ENCODE results near the gene NAALADL1.

NAALADL1 gene

DNA sequence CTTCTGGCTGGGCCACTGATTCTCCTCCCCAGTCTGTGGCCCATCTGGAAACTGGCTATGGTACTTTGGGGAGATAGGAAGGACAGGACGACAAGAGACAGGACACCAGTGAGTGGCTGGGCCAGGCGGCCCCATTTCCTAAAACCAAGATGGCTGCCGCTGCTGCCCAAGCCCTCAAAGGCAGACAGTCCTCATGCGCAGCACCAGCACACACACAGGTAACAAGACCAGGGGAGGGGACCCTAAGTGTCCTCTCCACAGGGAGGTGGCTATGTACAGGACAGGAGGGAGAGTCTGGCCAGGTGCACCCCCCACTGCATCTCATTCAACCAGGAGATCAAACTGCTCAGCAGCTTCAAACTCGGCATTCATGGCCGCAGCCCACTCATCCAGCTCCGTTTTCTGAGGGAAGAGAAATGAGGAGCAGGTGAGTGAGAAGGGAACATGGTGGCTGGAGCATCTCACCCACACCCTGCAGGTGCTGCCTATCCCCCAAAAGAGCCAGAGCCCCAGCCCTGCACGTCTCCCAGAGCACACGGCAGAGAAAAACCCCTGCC is 20.5 kb upstream of the NAALADL1 start:
- DNase-seq, result no peak

DNA sequence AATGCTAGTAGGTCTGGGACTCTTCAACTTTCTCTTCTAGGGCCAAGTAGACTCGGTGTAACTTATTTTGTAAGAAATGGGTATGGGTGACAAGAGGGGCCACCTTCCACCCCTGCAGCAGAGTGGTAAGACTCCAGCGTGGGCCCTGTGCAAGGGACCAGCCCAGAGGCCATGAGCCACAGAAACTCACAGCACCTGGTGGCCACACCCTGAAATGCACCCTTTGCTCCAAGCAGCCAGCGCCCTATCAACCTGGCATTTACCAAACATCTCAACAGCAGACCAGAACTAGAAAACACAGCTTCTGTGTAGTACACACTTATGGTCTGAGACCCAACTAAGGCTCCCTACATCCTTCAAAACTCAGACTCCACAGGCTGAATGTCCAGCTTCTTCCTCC is 19.8 kb upstream of the NAALADL1 start:
- DNase-seq, result peak; percentile 77

DNA sequence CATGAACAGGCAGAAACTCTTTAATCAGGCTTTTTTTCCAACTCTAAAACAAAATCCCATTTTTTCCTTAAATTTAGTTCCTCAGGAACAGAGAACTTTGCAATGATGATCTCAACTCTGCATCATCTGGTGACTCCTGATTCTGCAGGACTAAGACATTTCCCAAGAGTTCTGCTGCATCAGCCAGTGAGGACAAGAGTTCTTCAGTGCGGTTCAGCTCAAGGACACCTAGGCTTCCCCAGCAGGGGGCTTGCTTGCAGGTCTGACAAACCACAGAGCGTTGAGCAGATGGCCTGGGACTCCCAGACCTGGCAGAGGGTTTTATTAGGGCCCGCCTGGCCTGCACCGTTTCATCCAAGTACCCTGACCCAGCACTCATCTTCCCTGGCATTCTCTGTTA is 19.1 kb upstream of the NAALADL1 start:
- DNase-seq, result no peak

DNA sequence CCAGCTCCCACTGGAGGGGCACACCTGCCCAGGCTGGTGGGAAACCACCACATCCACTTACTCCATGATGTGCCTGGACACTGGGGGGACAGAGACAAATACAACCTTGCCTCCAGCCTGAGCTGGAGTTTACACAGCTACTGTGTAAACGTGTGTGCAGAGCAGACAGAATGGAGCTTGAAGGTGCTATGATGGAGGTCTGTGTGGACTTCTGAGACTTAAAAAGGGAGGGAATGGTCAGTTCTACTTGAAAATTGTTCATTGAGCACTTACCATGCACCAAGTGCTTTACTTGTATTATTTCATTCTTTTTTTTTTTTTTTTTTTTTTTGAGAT is 14.2 kb upstream of the NAALADL1 start:
- DNase-seq, result no peak

DNA sequence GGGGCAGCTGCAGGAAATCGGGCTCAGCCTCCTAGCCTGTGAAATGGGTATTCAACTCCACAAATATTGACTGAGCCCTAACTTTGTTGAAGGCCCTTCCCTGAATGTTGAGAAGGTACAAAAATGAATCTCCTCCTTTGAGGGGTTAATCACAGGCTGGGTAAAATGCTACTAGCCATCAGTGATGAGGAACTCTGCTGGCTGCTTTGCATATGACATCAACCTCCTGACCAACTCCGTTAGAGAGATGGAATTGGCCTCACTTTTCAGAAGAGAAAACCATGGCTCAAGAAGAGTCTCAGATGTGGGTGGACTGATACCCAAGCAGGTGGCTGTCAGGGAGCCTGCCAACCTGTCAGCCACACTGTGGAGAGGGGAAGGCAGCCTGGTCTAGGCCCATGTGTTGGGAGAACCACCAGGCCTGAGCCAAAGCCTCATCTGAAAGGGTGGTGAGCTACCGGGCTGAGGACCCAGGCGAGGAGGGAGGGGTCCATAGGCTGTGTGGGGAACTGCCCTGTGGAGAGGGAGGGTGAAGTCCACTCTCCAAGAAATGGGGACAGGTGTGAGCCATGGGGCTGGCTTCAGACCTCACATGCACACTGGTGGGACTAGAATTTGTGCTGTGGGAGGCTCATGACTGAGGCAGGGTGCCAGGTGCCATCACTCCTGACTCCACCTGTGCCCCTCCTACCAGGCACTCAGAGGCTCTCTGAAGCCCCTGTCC is 13.7 kb upstream of the NAALADL1 start:
- no peak for DNase-seq

DNA sequence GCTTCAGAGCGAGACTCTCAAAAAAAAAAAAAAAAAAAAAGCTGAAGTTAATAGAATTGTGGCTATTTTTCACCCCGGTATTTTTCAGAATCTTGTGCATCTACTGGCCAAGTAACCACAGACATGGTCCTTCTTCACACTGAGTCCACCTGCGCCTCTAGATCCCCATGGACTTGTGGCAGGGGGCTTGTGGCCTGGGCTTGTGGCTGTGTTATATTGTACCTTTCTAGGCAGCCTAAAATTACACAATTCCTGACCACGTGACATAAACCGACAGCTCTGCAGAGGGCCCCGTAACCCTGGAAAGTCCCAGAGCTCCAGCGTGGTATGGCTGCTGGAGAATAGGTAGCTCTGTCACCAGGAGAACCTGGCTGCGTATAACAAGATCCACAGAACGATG is 10.9 kb upstream of the NAALADL1 start:
- DNase-seq, result no peak

DNA sequence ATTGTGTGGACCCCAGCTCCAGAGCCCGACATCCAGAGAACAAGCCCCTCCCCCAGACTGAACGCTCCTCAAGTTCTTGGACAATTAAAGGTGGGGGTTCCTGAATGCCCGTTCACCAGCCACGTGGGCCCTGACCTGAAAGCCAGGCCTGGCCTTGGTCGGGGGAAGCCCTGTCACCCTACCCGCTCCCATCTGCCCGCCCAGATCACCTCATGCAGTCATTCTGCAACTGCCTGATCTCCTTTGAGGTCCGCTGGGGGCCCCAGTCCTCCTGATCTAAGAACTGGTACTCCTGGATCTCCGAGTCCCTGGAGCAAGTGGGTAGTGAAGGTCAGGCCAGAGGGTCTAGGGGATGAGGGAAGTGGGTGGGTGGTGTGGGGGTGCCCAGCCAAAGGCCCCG is 9.1 kb upstream of the NAALADL1 start:
- no peak for DNase-seq

DNA sequence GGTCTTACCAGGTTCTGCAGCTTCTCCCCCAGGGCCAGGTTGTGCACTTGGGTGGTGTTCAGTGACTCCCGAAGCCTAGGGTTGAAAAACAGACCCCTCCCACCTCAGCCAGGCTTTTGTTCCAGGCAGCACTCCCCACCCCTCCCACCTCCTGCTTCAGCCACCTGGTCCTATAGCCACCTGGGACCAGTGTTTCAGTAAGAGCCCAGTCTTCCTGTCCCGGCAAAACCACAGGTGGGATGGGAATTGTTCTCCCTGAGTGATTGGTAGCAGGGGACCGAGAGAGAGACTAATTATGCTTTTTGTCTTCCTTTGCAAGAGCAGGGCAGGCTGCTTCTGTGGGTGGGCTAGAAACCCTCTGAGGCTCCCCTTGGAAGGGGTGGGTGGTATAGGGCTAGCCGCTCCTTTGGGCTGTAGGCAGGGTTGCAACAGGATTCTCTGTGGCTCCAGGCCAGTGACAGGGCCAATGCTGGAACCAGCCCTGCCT is 8.5 kb upstream of the NAALADL1 start:
- no peak for DNase-seq

DNA sequence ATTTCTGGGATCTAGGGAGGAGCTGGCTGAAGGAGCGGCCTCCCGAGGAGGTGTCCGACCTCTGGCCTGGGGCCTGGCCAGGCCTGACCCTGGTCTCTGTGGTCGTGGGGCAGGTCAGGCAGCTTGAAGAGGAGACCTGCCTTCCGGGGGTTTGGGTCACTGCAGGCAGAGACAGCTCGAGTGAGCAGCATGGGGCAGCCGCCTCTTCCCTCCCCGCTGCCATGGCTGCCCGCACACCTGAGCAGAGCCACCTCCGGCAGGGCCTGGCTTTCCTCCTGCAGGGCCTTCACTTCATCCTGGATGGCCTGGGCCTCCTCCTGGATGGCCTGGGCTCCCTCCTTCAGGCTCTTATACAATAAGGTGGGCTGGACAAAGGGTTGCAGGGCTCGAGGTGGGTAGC is 8.0 kb upstream of the NAALADL1 start:
- no peak for DNase-seq

DNA sequence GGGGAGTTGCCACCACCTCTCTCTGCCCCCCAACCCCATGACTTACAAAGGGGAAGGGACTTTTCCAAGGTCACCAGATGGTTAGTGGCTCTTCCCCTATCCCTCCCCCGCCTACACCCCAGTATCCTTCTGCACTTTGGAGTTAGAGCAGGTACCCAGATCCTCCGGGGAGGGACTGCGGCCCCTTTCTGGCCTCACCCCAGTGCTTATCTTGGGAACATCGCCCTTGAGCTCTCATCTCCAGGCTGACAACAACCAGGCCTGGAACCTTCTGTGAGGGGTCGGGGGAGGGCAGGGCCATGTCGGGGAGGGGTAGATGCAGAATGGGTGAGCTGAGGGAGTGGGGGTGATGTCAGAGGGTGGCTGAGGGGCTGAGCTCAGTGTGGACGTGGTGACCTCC is 7.5 kb upstream of the NAALADL1 start:
- DNase-seq, result no peak

DNA sequence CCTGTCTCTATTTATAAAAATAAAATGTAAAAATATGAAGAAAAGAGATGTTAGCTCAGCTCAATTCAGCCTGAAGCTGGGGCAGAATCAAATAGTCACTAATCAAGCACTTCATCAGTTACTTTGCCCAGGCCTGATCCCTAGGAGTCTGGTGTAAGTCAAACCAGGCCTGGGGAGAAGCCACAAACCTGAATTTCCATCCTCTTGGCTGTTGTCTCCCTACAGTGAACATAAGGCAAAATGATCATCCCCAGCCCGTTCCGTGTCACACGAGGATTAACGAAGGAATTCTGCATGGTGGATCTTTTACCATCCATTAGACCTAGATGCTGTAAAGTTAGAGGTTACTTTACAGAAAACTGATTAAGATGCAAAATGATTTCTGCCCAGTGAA is 6.5 kb upstream of the NAALADL1 start:
- no peak for DNase-seq

DNA sequence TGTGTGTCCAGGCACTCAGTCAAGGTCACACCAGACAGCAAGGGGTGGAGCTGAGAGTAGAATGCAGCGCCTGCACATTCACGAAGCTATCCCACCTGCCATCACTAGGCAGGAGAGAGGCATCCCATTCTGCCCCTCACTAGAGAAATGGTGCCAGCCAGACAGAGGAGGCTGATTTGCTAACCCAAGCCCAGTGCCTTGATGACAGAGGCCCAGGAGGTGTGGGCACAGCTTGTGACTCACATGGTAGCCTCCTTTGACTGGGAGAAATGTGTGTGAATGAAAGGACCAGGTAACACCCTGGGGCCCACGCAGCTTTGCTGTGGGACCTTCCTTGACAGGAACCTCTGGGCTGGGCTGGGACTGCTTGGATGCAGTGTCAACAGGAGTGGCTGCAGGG is 5.2 kb upstream of the NAALADL1 start:
- DNase-seq, result no peak

DNA sequence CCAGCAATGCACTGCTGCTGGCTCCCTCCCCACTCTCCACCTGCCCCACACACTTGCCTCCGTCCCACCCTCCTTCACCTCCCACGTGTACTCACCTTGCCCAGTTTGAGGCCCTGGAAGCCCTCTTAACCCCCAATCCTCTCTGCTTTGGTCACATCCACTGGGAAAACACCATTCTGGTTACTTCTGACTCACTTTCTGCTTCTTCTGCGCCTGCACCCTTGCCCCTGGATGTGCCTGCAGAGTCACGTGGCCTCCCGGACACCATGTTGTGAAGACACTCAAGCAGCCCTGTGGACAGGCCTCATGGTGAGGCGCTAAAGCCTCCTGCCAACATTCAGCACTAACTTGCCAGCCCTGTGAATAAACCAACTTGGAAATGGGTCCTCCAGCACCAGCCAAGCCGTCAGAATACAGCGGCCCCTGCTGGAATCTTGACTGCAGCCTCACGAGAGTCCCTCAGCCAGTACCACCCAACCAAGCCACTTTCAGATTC is 2.6 kb upstream of the NAALADL1 start:
- no peak for DNase-seq

DNA sequence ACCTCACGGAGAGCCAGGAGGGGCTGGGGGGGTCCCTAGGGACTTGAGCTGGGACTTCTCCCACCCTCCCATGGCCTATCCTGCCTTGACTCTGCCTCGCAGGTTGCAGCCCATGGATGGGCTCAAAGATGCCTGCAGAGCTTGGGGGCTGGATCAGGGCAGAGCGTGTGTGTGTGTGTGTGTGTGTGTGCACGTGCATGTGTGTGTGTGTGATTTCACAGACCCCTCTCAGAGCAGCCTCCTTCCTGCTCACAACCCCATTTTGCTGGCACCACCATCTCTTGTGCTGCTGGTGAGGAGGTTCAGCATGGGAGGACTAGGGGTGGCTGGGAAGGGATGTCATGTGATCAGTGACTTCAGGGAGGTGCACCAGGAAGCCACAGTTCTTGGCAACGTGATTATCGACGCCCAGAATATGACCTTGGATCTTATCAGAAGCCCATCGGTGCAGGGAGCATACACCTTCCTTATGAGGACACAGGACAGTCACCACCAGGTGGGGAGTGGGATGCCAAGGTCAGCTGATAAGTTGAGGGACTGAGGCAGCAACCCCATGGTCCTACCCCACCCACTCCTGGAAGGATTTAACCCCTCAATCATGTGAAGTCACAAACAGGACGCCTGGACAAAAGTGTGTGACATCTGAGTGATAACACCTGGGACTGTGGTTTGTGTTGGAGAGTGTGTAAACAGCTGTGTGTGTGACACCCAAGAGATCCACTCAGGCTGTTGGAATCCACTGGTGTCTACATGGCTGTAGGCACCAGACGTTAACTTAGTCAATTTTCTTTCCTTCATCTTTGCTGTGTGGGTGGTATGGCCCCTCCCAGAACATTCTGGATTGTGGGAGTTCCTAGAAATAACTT is 1.8 kb upstream of the NAALADL1 start:
- no peak for DNase-seq

DNA sequence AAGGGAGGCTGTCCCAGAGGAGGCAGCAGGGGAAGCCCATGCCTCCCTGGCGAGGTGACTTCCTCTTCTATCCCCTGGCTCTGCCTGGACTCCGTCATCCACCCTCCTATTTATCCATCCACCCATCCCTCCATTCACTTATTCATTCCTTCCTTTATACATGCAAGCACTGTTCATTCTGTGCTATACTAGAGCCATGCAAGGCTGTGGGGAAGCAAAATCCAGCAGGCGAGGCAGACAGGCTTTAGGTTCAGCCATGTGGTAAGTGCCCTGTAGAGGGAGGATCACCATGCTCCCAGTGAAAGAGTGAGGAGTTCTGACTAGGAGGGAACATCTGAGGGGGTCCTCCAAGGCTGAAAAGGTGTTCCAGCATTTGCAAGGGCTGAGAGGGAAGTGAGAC is 1.2 kb upstream of the NAALADL1 start:
- no peak for DNase-seq

DNA sequence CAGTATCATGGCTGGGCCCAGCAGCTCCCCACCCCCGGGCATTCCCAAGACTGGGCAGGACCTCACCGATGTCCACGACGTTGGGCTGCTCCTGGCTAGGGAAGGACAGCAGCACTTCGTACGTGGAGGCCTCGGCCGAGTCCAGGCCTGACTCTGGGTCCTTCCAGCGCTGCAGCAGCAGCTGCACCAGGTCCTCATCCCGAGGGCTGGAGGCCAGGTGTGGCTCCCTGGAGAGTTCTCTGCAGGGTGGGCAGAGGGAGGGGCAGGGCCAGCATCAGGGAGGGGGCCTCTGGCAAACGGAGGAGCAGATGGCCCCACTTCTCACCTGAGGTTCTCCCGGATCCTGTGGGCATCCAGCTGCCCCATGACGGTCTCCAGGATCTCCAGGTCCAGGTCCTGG is 341 bp downstream of the NAALADL1 start:
- no peak for DNase-seq

DNA sequence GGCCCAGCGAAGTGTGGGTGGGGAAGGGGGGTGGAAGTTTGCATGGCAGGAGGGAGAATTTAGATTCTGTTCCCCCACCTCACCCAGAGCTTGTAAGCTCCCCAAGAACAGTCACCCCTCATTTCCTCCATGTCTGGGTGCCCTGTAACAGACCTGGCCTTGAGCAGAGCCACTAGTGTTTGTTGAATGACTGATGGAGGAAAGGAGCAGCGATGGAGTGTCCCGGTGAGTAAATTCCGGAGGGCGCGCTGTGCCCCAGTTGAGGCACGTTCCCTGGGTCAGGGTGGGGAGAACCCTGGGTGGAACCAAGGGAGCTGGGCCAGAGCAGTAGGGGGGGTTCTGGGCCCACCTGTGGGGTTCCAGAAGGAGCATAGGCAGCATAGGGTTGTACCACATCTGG is 827 bp downstream of the NAALADL1 start:
- no peak for DNase-seq

DNA sequence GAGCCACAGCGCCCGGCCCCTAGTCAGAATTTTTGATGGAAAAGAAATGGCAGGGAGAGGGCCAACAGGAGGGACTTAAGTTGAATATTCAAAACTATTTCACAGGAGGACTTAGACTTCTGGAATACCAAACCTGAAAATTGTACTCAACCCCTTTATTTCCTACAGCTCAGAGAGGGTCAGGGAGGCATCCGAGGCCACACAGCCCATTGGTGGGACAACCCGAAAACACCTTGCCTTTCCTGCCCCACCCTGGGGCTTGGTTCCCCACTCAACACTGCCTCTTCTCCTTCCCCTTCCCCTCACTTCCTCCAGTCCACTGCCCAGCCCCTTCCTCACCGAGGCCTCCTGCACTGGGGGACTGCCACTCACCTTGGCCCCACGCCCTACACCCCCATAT is 1.4 kb downstream of the NAALADL1 start:
- no peak for DNase-seq

DNA sequence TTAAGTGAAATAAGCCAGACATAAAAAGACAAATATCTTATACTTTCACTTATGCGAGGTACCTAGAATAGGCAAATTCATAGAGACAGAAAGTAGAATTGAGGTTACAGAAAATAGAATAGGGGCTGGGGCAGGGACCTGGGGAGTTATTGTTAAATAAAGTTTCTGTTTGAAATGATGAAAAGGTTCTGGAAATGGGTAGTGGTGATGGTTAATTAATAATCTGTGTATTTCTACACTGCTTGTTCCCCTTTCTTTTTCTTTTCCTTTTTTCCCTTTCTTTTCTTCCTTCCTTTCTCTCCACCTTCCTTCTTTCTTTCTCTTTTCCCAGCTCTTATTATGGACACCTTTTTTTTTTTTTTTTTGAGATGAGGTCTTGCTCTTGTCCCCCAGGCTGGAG is 2.8 kb downstream of the NAALADL1 start:
- no peak for DNase-seq

DNA sequence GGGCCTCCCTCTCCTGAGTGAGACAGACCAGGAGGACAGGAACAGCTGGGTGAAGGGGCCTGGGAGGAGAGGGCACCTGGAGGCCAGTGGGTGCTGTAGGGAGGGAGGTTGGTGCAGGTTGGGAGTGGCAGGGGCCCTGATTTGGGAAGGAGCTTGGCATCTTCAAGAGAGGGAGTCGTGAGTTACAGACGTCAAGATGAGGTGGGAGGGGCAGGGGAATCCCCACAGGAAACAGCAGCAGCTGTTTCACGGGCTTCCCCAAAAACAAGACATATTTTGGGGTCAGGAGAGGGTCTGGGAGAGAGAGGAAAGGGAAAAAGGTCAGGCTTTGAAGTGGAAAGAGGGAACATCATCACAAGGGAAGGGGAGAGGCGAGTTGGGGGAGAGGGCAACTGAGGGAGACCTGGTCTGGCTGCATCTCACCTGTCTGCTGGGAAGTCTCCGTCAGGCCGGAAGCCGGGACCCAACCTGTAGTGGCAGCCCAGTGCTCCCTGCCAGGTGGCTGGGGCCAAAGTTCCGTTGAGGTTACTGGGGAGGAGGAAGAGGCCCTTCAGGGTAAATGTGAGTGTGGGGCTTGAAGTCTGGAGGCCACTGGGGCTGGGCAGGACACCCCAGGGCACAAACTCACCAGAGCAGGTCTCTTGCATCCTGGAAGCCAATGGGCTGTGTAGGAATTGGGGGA is 4.4 kb downstream of the NAALADL1 start:
- DNase-seq, result peak; percentile 12

DNA sequence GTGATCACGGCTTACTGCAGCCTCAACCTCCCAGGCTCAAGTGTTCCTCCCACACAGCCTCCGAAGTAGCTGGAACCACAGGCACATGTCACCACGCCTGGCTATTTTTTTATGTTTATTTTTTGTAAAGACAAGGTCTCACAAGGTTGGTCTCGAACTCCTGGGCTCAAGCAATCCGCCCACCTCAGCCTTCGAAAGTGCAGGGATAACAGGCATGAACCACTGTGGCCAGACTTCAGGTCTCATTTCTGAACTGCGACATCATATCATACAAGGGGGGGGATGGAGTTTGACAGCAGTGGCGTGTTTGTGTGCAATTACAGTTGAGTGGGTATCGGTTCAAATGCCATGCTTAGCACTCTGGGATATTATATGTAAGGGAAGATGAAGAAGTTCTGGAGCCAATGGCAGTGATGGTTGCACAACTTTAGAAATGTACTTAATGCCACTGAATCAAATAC is 6.9 kb downstream of the NAALADL1 start:
- no peak for DNase-seq

DNA sequence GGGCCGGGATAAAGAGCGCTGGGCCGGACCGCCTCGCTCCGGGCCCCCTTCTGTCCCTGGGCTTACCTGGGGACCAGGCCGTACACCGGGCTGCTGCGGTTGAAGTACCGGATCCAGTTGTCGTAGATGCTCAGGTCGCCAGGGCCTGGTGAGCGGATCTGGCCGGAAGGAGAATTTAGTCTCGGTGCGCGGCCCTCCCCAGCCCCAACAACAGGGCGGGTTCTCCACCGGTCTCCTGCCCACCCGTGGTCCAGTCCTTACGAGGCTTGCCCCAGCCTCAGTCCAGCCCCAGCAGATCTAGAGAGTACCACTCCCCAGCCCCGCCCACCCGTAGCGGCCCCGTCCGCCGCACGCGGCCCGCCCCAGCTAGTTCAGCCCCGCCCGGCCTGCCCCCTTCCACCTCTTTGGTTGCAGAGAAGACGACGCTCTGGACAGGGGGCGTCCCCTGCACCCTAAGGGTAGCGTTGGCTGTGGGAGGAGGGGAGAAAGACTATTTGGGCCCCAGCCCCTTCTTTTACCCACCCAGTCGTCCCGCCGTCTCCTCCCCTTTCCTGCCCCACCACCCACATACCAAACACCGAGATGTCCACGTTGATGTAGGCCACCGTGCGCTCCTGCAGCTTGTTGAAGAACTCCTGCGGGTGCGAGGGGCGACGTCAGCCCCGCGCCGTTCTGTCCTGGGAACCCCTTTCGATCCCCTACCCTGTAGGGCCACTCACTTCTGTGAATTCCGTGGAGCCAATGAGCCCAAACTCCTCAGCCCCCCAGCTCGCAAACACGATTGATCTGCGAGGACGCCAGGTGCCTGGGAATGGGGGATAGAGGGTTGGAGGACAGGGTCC is 10.6 kb downstream of the NAALADL1 start:
- DNase-seq, result no peak
